Esophagus squamous epithelium (tissue), 4 donors: ENCODE measurements around the gene PARD6B.
A peak's percentile ranks its signal among the peaks of the same experiment; 100 is the strongest.
"Not testable (repeated sequence)": the region's sequence is repeated elsewhere in the genome, so short reads cannot be mapped to it uniquely, and the experiment has no call there.

ENCODE experiments used
- CTCF ChIP-seq, 6 experiments: fragments of 450-650 bp in 4 of 6; fragments of 200-600 bp in 2 of 6; sonication (generic) in 2 of 6; IDR thresholded peaks; one replicate each; pipeline ENCODE4 v1.5.1; 2016 to 2019; ENCODE audit warnings: antibody characterized with exemption in 6 of 6, mild to moderate bottlenecking in 4 of 6, moderate library complexity in 4 of 6
- POLR2A ChIP-seq, 4 donors: fragments of 450-650 bp; IDR thresholded peaks; one replicate each; pipeline ENCODE4 v1.6.1; 2017; ENCODE audit warnings: antibody characterized with exemption in 4 of 4, mild to moderate bottlenecking in 4 of 4, moderate library complexity in 3 of 4

- TF ChIP-seq POLR2A (IDR thresholded peaks at IDR 0.05), result not testable (repeated sequence)
- TF ChIP-seq CTCF (IDR thresholded peaks at IDR 0.05), result peak; percentile 5 to 45 (median 28)
These were observed 62.2 kb downstream of the PARD6B start for GRCh38 chr20:50793575-50794016.
